ENCODE measurements around the gene CAPZB. TPM values are rescaled to one million over a fixed set of nuclear protein-coding genes. Genes with fewer than 3 reads are reported as not detected.

The CAPZB gene
- polyA plus RNA-seq, 2 of the 4 experiments (the other 2 are of a cell fraction): 133 to 296 TPM

DNA sequence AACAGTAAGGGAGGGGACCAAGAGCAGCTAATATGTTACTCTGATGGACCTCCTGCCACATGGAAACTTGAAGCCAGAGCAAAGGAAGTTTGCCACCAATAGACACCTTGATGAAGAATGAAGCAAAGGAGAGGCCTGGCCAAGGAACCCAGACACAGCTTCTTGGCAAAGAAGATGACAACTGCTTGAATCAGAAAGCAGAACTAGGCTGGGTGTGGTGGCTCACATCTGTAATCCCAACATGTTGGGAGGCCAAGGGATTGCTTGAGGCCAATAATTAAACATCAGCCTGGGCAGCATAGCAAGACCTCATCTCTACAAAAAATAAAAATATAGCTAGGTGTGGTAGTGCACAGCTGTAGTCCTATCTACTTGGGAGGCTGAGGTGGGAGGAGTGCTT is 31.7 kb upstream of the CAPZB start:
- TF ChIP-seq GATA3 (IDR thresholded peaks at IDR 0.05; ENCODE audit: borderline replicate concordance) (no peak), ZFP36 (IDR thresholded peaks at IDR 0.05; ENCODE audit: borderline replicate concordance, partially characterized antibody) (no peak), FOSB (CRISPR knock-in tag; IDR thresholded peaks at IDR 0.05) (no peak), NPAS2 (CRISPR knock-in tag; IDR thresholded peaks at IDR 0.05; ENCODE audit: borderline replicate concordance) (no peak), BHLHE40 (IDR thresholded peaks at IDR 0.05; ENCODE audit: low read depth, low read length) (no peak), HDAC2 (IDR thresholded peaks at IDR 0.05) (no peak), RNF2 (IDR thresholded peaks at IDR 0.05; ENCODE audit: borderline replicate concordance, low read depth) (no peak), FOXS1 (CRISPR knock-in tag; IDR thresholded peaks at IDR 0.05) (no peak), HEYL (CRISPR knock-in tag; IDR thresholded peaks at IDR 0.05) (no peak), TP53 (CRISPR knock-in tag; IDR thresholded peaks at IDR 0.05) (no peak), KDM1A (IDR thresholded peaks at IDR 0.05; ENCODE audit: low read depth) (no peak), POLR2A (IDR thresholded peaks at IDR 0.05; ENCODE audit: low read length) (no peak), RARB (CRISPR knock-in tag; IDR thresholded peaks at IDR 0.05) (no peak)
- FAIRE-seq: no peak
- no peak for DNase-seq (ENCODE audit: low read depth in 1 of 2, low spot score in 1 of 2)
- H3K4me3 ChIP-seq: no peak overlapping the region
- no peak overlapping the region for H3K27ac ChIP-seq
- H3K4me2 ChIP-seq: no peak overlapping the region
- no peaks in the 10 kb centered on the region for H3K4me1 ChIP-seq
- H3K9me3 ChIP-seq: peaks cover 8% of the 10 kb centered on the region; the same call in 2 of the 3 replicates
- ATAC-seq: no peak
- ChIA-PET POLR2A (no interaction called here), CTCF (no interaction called here)

DNA sequence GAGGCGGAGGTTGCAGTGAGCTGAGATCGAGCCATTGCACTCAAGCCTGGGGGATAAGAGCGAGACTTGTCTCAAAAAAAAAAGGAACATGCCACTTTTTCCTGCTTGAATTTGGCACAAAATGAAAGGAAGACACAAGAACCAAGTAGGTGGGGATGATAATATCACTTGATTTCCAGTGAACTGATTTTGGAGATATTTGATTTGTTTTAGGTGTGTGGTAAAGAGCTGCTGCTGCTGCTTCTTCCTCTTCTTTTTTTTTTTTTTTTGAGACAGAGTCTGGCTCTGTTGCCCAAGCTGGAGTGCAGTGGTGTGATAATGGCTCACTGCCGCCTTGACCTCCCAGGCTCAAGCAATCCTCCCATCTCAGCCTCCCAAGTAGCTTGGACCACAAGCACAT is 29.9 kb upstream of the CAPZB start:
- Histone ChIP-seq H3K4me1 (no peaks in the 10 kb centered on the region), H3K27ac (no peak overlapping the region)
- FAIRE-seq: no peak

DNA sequence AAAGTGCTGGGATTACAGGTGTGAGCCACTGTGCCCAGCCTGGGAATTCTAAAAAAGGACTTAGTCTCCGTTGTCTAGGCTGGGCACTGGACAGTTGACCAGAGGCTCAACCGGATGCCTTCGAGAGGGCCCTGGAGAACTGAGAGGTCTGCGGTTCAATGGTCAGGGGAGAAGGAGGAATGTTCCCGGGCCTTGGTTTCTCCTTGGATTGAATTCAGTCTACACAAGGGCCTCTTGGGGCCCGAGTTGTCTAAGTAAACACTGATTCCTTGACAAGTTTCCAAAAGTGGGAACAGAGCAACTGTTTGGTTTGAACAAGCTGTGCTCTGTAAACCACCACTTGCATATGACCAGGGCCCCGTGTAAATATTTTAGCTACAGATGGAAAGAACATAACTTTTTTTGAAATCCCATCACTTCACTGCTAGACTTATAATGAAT is 29.1 kb upstream of the CAPZB start:
- DNase-seq (ENCODE audit: low read depth in 1 of 2, low spot score in 1 of 2) (no peak), ATAC-seq (no peak), FAIRE-seq (no peak)
- H3K4me2 ChIP-seq: no peak overlapping the region
- H3K9me3 ChIP-seq: peaks cover 8% of the 10 kb centered on the region; the same call in 2 of the 3 replicates
- 49% methylated on average over 7 of the region's 7 CpGs for WGBS (ENCODE audit: missing lambda C conversion rate)
- no peak overlapping the region for H3K27ac ChIP-seq
- no peaks in the 10 kb centered on the region for H3K4me1 ChIP-seq
- no peak overlapping the region for H3K4me3 ChIP-seq
- ChIA-PET POLR2A (no interaction called here), CTCF (no interaction called here)
- no peak for TF ChIP-seq CBX2 (IDR thresholded peaks at IDR 0.05; ENCODE audit: borderline replicate concordance, low read depth)
- TF ChIP-seq RAD21 (conservative IDR thresholded peaks at IDR 0.05 in 1 of 2, IDR thresholded peaks at IDR 0.05 in 1 of 2): no peak
- TF ChIP-seq, protein P1, sequence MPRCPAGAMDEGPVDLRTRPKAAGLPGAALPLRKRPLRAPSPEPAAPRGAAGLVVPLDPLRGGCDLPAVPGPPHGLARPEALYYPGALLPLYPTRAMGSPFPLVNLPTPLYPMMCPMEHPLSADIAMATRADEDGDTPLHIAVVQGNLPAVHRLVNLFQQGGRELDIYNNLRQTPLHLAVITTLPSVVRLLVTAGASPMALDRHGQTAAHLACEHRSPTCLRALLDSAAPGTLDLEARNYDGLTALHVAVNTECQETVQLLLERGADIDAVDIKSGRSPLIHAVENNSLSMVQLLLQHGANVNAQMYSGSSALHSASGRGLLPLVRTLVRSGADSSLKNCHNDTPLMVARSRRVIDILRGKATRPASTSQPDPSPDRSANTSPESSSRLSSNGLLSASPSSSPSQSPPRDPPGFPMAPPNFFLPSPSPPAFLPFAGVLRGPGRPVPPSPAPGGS (IDR thresholded peaks at IDR 0.05): no peak
- TF ChIP-seq FOSL2 (IDR thresholded peaks at IDR 0.05): no peak
- TF ChIP-seq FOSL2 (CRISPR knock-in tag; IDR thresholded peaks at IDR 0.05): no peak
- TF ChIP-seq CEBPB (IDR thresholded peaks at IDR 0.05): no peak
- TF ChIP-seq GATA3 (IDR thresholded peaks at IDR 0.05; ENCODE audit: borderline replicate concordance): no peak
- TF ChIP-seq HDAC2 (IDR thresholded peaks at IDR 0.05): no peak
- TF ChIP-seq RFX5 (IDR thresholded peaks at IDR 0.05): no peak
- TF ChIP-seq RARB (CRISPR knock-in tag; IDR thresholded peaks at IDR 0.05): no peak
- TF ChIP-seq HEYL (CRISPR knock-in tag; IDR thresholded peaks at IDR 0.05): no peak
- TF ChIP-seq NR3C1 (IDR thresholded peaks at IDR 0.05): no peak
- TF ChIP-seq BHLHE40 (IDR thresholded peaks at IDR 0.05; ENCODE audit: low read depth, low read length): no peak
- TF ChIP-seq JUNB (IDR thresholded peaks at IDR 0.05): no peak
- TF ChIP-seq RCOR1 (IDR thresholded peaks at IDR 0.05; ENCODE audit: low read depth, low read length): no peak

More for the DNA sequence above, 29.9 kb upstream of the CAPZB start:
- Histone ChIP-seq H3K9me3 (peaks cover 8% of the 10 kb centered on the region; the same call in 2 of the 3 replicates), H3K4me3 (no peak overlapping the region), H3K4me2 (no peak overlapping the region)
- ATAC-seq (no peak), DNase-seq (ENCODE audit: low read depth in 1 of 2, low spot score in 1 of 2) (no peak)
- CTCF ChIA-PET: interaction anchor here (0.6 to 1.0 kb wide), 2 partner anchors 11 to 38 kb away, joined by 3 to 4 read pairs; no protein-coding TSS in a partner anchor
- 89% methylated on average over 4 of the region's 4 CpGs for WGBS (ENCODE audit: missing lambda C conversion rate)
- POLR2A ChIA-PET: no interaction called here
- TF ChIP-seq PHF8 (IDR thresholded peaks at IDR 0.05; ENCODE audit: borderline replicate concordance, low read depth) (no peak), POLR2AphosphoS2 (conservative IDR thresholded peaks at IDR 0.05; ENCODE audit: low read length) (no peak), HEYL (CRISPR knock-in tag; IDR thresholded peaks at IDR 0.05) (no peak), HDAC2 (IDR thresholded peaks at IDR 0.05) (no peak), CBX8 (IDR thresholded peaks at IDR 0.05) (no peak), RFX5 (IDR thresholded peaks at IDR 0.05) (no peak), SMC3 (IDR thresholded peaks at IDR 0.05) (no peak), CHD2 (IDR thresholded peaks at IDR 0.05; ENCODE audit: low read length, partially characterized antibody) (no peak), BHLHE40 (IDR thresholded peaks at IDR 0.05; ENCODE audit: low read depth, low read length) (no peak), SREBF2 (IDR thresholded peaks at IDR 0.05) (no peak), ZNF302 (CRISPR knock-in tag; IDR thresholded peaks at IDR 0.05) (no peak), MYC (IDR thresholded peaks at IDR 0.05; ENCODE audit: borderline replicate concordance, low read length) (no peak), NPAS2 (CRISPR knock-in tag; IDR thresholded peaks at IDR 0.05; ENCODE audit: borderline replicate concordance) (no peak)
- TF ChIP-seq, protein P2, sequence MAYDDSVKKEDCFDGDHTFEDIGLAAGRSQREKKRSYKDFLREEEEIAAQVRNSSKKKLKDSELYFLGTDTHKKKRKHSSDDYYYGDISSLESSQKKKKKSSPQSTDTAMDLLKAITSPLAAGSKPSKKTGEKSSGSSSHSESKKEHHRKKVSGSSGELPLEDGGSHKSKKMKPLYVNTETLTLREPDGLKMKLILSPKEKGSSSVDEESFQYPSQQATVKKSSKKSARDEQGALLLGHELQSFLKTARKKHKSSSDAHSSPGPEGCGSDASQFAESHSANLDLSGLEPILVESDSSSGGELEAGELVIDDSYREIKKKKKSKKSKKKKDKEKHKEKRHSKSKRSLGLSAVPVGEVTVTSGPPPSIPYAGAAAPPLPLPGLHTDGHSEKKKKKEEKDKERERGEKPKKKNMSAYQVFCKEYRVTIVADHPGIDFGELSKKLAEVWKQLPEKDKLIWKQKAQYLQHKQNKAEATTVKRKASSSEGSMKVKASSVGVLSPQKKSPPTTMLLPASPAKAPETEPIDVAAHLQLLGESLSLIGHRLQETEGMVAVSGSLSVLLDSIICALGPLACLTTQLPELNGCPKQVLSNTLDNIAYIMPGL (CRISPR knock-in tag; IDR thresholded peaks at IDR 0.05; ENCODE audit: borderline replicate concordance): no peak
- TF ChIP-seq, protein P3, sequence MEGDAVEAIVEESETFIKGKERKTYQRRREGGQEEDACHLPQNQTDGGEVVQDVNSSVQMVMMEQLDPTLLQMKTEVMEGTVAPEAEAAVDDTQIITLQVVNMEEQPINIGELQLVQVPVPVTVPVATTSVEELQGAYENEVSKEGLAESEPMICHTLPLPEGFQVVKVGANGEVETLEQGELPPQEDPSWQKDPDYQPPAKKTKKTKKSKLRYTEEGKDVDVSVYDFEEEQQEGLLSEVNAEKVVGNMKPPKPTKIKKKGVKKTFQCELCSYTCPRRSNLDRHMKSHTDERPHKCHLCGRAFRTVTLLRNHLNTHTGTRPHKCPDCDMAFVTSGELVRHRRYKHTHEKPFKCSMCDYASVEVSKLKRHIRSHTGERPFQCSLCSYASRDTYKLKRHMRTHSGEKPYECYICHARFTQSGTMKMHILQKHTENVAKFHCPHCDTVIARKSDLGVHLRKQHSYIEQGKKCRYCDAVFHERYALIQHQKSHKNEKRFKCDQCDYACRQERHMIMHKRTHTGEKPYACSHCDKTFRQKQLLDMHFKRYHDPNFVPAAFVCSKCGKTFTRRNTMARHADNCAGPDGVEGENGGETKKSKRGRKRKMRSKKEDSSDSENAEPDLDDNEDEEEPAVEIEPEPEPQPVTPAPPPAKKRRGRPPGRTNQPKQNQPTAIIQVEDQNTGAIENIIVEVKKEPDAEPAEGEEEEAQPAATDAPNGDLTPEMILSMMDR (IDR thresholded peaks at IDR 0.05): no peak

Data from A549 (cell line).